ENCODE data around the gene FAM240A.

The FAM240A gene

DNA sequence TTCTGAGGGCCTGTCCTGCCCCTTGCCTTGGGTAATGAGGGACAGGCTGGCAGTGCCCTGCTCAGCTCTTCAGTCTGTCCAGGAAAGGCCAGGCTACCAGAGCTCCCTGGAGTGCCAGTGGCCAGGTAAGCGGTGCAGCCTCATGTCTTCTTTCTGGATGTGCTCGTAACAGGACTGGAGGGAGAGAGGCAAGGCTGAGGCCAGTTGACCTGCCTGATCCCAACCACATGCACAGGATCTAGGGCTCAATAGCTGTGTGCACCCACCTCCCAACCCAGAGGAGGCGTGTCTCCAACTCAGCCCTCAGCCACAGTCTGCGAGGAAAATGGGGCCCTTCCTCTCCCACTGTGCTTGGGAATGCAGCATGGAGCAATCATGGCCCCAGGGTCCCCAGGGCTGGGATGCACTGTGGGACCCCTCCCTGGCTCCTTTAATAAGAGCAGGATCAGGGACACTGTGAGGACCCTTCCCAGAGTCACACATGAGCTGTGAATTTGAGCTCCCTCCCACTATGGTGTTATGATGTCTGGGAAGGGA, 58.6 kb downstream of the FAM240A start:
- Histone ChIP-seq H3K79me2 (ENCODE audit: insufficient read depth, low read depth) (no peaks in the 10 kb centered on the region), H3K4me2 (no peak overlapping the region), H3K27ac (no peak overlapping the region), H3K4me1 (ENCODE audit: low read depth, poor library complexity, severe bottlenecking) (no peaks in the 10 kb centered on the region), H4K20me1 (ENCODE audit: insufficient read depth) (no peaks in the 10 kb centered on the region), H3K9ac (no peak overlapping the region), H3K27me3 (ENCODE audit: insufficient read depth, low read depth) (no peaks in the 10 kb centered on the region), H2AFZ (ENCODE audit: low read depth) (no peak overlapping the region), H3K36me3 (ENCODE audit: insufficient read depth) (no peaks in the 10 kb centered on the region), H3K4me3 (IDR thresholded peaks at IDR 0.05; ENCODE audit: insufficient read depth, low read depth, low read length) (no peak overlapping the region)
- TF ChIP-seq, protein P1, sequence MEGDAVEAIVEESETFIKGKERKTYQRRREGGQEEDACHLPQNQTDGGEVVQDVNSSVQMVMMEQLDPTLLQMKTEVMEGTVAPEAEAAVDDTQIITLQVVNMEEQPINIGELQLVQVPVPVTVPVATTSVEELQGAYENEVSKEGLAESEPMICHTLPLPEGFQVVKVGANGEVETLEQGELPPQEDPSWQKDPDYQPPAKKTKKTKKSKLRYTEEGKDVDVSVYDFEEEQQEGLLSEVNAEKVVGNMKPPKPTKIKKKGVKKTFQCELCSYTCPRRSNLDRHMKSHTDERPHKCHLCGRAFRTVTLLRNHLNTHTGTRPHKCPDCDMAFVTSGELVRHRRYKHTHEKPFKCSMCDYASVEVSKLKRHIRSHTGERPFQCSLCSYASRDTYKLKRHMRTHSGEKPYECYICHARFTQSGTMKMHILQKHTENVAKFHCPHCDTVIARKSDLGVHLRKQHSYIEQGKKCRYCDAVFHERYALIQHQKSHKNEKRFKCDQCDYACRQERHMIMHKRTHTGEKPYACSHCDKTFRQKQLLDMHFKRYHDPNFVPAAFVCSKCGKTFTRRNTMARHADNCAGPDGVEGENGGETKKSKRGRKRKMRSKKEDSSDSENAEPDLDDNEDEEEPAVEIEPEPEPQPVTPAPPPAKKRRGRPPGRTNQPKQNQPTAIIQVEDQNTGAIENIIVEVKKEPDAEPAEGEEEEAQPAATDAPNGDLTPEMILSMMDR (conservative IDR thresholded peaks at IDR 0.05; ENCODE audit: low read depth, low read length) = no peak

DNA sequence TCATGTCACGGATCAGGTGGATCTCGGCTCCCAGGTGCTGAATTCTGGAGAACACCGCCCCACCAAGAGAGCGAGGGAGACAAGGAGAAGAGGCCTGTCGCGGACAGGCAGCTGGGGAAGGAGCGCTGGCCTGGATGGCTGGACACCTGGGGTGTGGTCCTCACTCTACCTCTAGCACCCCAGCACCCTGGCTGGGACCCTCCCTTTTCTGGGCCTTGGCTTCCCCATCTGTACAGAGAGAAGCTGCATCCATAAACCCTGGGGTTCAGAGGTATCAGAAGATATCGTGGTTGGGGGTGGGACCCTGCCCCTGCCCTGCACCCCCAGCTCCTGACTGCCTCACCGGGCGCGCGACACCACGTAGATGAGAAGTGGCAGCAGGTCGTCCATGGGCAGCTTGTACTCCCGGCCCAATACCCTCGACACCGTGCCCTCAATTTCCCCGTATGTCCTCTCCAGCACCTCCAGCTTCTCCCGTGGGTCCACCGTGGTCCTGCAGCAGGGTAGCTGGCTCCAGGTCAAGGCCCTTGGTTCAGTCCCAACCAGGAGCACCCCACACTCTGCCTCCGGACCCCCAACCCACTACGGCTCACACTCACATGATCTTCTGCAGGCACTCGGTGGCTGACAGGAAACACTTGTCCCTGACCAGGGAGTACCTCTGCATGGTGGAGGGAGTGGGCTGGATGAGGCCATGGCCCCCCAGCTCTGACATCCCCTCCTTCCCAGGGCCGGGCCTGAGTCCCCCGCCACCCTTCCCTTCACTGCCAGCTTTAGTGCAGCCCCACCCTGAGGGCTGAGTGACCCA, 59.4 kb downstream of the FAM240A start:
- Histone ChIP-seq H3K79me2 (ENCODE audit: insufficient read depth, low read depth) (no peaks in the 10 kb centered on the region), H3K36me3 (ENCODE audit: insufficient read depth) (no peaks in the 10 kb centered on the region), H3K4me1 (ENCODE audit: low read depth, poor library complexity, severe bottlenecking) (no peaks in the 10 kb centered on the region), H4K20me1 (ENCODE audit: insufficient read depth) (no peaks in the 10 kb centered on the region), H3K4me2 (no peak overlapping the region), H3K27me3 (ENCODE audit: insufficient read depth, low read depth) (no peaks in the 10 kb centered on the region), H2AFZ (ENCODE audit: low read depth) (no peak overlapping the region), H3K4me3 (IDR thresholded peaks at IDR 0.05; ENCODE audit: insufficient read depth, low read depth, low read length) (no peak overlapping the region), H3K9ac (no peak overlapping the region), H3K27ac (no peak overlapping the region)
- TF ChIP-seq, protein P1 (conservative IDR thresholded peaks at IDR 0.05; ENCODE audit: low read depth, low read length) = no peak

DNA sequence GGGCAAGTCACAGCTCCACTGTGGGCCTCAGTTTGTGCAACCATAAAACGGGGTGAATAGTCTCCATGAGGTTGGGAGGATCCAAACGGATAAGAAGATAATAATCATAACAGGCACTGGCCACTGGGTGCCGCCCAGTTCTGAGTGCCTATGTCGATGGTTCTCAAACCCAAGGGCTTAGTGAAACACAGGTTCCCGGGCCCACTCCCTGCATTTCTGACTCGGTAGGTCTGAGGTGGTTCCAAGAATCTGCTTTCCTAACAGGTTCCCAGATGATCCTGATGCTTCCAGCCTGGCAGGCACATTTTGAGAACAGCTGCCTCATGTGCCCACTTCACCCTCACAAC, 60.0 kb downstream of the FAM240A start:
- H3K4me2 ChIP-seq = no peak overlapping the region
- no peaks in the 10 kb centered on the region for H3K79me2 ChIP-seq (ENCODE audit: insufficient read depth, low read depth)
- H3K4me3 ChIP-seq (IDR thresholded peaks at IDR 0.05; ENCODE audit: insufficient read depth, low read depth, low read length) = no peak overlapping the region
- H2AFZ ChIP-seq (ENCODE audit: low read depth) = no peak overlapping the region
- no peaks in the 10 kb centered on the region for H3K4me1 ChIP-seq (ENCODE audit: low read depth, poor library complexity, severe bottlenecking)
- H4K20me1 ChIP-seq (ENCODE audit: insufficient read depth) = no peaks in the 10 kb centered on the region
- H3K36me3 ChIP-seq (ENCODE audit: insufficient read depth) = no peaks in the 10 kb centered on the region
- no peaks in the 10 kb centered on the region for H3K27me3 ChIP-seq (ENCODE audit: insufficient read depth, low read depth)
- TF ChIP-seq, protein P1 (conservative IDR thresholded peaks at IDR 0.05; ENCODE audit: low read depth, low read length) = no peak
- H3K9ac ChIP-seq = no peak overlapping the region
- no peak overlapping the region for H3K27ac ChIP-seq

GRCh38 chr3:46673151-46674030, 61.1 kb downstream of the FAM240A start:
- no peak overlapping the region for H2AFZ ChIP-seq (ENCODE audit: low read depth)
- H3K4me1 ChIP-seq (ENCODE audit: low read depth, poor library complexity, severe bottlenecking) = no peaks in the 10 kb centered on the region
- no peaks in the 10 kb centered on the region for H3K36me3 ChIP-seq (ENCODE audit: insufficient read depth)
- no peaks in the 10 kb centered on the region for H3K79me2 ChIP-seq (ENCODE audit: insufficient read depth, low read depth)
- H3K27ac ChIP-seq = no peak overlapping the region
- no peak overlapping the region for H3K9ac ChIP-seq
- H4K20me1 ChIP-seq (ENCODE audit: insufficient read depth) = no peaks in the 10 kb centered on the region
- TF ChIP-seq, protein P1 (conservative IDR thresholded peaks at IDR 0.05; ENCODE audit: low read depth, low read length) = no peak
- no peaks in the 10 kb centered on the region for H3K27me3 ChIP-seq (ENCODE audit: insufficient read depth, low read depth)
- no peak overlapping the region for H3K4me3 ChIP-seq (IDR thresholded peaks at IDR 0.05; ENCODE audit: insufficient read depth, low read depth, low read length)
- no peak overlapping the region for H3K4me2 ChIP-seq

Measured in KMS-11 (cell line).